MM.1S (cell line): ENCODE data around the gene CCL3.

Source experiments
- DNase-seq: peaks from one replicate; pipeline ENCODE4 v3.0.0-alpha.2; 2015
- H2AFZ ChIP-seq: fragments of 300-600 bp; sonication (generic); 2 replicates; pipeline ENCODE4 v1.6.0; 2016; ENCODE audit warnings: antibody characterized with exemption, low read length
- H3F3A ChIP-seq: fragments of 300-600 bp; sonication (generic); 2 replicates; pipeline ENCODE4 v1.6.1; 2016; ENCODE audit warnings: mild to moderate bottlenecking, antibody characterized with exemption, low read length, moderate library complexity, mixed read lengths; ENCODE audit not compliant: insufficient read depth
- H3K27ac ChIP-seq: fragments of 300-600 bp; sonication (generic); 2 replicates; pipeline ENCODE4 v1.5.1; 2016; ENCODE audit warnings: mild to moderate bottlenecking, low read length
- H3K27me3 ChIP-seq: fragments of 300-600 bp; sonication (generic); replicated peaks from 2 replicates; pipeline ENCODE4 v1.6.0; 2016; ENCODE audit warnings: low read length; ENCODE audit not compliant: insufficient read depth
- H3K36me3 ChIP-seq: fragments of 300-600 bp; sonication (generic); replicated peaks from 2 replicates; pipeline ENCODE4 v1.6.1; 2016; ENCODE audit warnings: mild to moderate bottlenecking, low read length, mixed read lengths; ENCODE audit not compliant: insufficient read depth
- H3K4me1 ChIP-seq: fragments of 300-600 bp; sonication (generic); 2 replicates; pipeline ENCODE4 v1.6.1; 2016; ENCODE audit warnings: low read length, mixed read lengths
- H3K4me2 ChIP-seq: fragments of 300-600 bp; sonication (generic); 2 replicates; pipeline ENCODE4 v1.6.0; 2016; ENCODE audit warnings: low read depth, low read length
- H3K4me3 ChIP-seq: fragments of 300-600 bp; sonication (generic); 2 replicates; pipeline ENCODE4 v1.5.1; 2016; ENCODE audit warnings: low read length, mixed read lengths
- H3K79me2 ChIP-seq: fragments of 300-600 bp; sonication (generic); 2 replicates; pipeline ENCODE4 v1.6.1; 2016; ENCODE audit warnings: mixed run types, low read length, mixed read lengths
- H3K9ac ChIP-seq: fragments of 300-600 bp; sonication (generic); 2 replicates; pipeline ENCODE4 v1.6.1; 2016; ENCODE audit warnings: low read length, mixed read lengths
- H3K9me2 ChIP-seq: fragments of 300-600 bp; sonication (generic); replicated peaks from 2 replicates; pipeline ENCODE4 v1.6.1; 2016; ENCODE audit warnings: mild to moderate bottlenecking, low read length, mixed read lengths; ENCODE audit not compliant: insufficient read depth
- H3K9me3 ChIP-seq: fragments of 300-600 bp; sonication (generic); replicated peaks from 2 replicates; pipeline ENCODE4 v1.6.1; 2016; ENCODE audit warnings: mild to moderate bottlenecking, low read length, mixed read lengths; ENCODE audit not compliant: insufficient read depth
- H4K20me1 ChIP-seq: fragments of 300-600 bp; sonication (generic); 2 replicates; pipeline ENCODE4 v1.6.1; 2016; ENCODE audit warnings: mild to moderate bottlenecking, low read length, moderate library complexity, mixed read lengths; ENCODE audit not compliant: insufficient read depth
- EZH2 ChIP-seq: fragments of 300-600 bp; sonication (generic); optimal IDR thresholded peaks from 2 replicates; pipeline ENCODE3; 2017; ENCODE audit warnings: low read depth, mild to moderate bottlenecking, antibody characterized with exemption, low read length, mixed read lengths
- EZH2phosphoT487 ChIP-seq: fragments of 300-600 bp; sonication (generic); IDR thresholded peaks from 2 replicates; pipeline ENCODE4 v1.6.1; 2018; ENCODE audit warnings: antibody characterized with exemption, low read length
- TF ChIP-seq, protein P1 (sequence below): fragments of 300-600 bp; sonication (generic); IDR thresholded peaks from 2 replicates; pipeline ENCODE4 v1.5.1; 2016; ENCODE audit warnings: antibody characterized with exemption, low read length, mixed read lengths

Gene CCL3

DNA sequence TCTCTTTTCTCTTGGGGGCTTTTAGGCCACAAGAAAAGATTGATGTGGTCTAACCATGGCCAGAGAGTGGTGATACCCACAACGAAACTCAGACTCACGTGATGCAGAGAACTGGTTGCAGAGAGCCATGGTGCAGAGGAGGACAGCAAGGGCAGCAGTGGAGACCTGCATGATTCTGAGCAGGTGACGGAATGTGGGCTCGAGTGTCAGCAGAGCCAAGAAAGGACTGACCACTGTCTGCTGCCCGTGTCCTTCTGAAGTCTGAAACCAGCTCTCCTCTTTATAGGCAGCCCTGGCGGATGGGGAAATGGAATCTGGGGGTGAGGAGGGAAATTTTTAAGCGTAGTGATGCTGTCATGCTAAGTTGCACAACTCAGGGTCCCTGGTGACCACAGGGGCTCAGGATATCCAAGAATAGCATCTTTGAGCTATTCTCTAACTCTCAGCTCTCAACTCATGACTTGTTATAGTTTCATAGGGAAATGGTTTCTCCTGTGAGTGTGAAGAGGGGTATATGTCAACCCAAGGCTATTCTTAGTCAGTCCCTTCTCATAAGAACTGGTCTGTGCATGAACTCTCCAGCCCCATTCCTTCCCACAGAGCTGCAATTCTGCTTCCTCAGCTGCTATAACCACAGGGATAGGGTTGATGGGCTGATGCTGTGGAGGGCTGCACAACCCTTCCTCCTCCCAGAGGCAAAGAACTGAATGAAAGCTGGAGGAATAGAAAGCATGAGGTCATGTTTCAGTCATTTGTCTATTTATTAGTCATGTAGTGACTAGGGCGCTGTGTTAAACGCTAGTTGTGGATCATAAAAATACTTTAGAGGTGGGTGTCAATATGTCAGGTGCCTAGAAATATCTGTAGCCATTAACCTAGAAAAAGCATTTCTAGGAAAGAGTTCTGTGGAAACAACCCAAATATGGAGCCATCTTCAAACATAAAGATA lies at the start of gene CCL3:
CCL3 (minus strand) TSS at position 256 of the 949 bp plus-strand sequence; CDS start at position 171, 85 bp downstream.
- Histone ChIP-seq H3K27ac (peak within 1 kb of the TSS; percentile 99), H3K4me3 (peak within 1 kb of the TSS; percentile 42), H3K36me3 (no peaks in the 10 kb centered on the region), H3K79me2 (no peaks in the 10 kb centered on the region), H3K9ac (peak within 1 kb of the TSS; percentile 79), H2AFZ (no peak within 1 kb of the TSS), H3K4me1 (peaks cover 64% of the 10 kb centered on the region), H4K20me1 (no peaks in the 10 kb centered on the region), H3K9me3 (no peaks in the 10 kb centered on the region), H3K9me2 (no peaks in the 10 kb centered on the region), H3K27me3 (no peaks in the 10 kb centered on the region), H3F3A (peaks cover 71% of the 10 kb centered on the region), H3K4me2 (peak within 1 kb of the TSS; percentile 73)
- DNase-seq: peak; percentile 94
- no peak for TF ChIP-seq EZH2phosphoT487
- TF ChIP-seq, protein P1, sequence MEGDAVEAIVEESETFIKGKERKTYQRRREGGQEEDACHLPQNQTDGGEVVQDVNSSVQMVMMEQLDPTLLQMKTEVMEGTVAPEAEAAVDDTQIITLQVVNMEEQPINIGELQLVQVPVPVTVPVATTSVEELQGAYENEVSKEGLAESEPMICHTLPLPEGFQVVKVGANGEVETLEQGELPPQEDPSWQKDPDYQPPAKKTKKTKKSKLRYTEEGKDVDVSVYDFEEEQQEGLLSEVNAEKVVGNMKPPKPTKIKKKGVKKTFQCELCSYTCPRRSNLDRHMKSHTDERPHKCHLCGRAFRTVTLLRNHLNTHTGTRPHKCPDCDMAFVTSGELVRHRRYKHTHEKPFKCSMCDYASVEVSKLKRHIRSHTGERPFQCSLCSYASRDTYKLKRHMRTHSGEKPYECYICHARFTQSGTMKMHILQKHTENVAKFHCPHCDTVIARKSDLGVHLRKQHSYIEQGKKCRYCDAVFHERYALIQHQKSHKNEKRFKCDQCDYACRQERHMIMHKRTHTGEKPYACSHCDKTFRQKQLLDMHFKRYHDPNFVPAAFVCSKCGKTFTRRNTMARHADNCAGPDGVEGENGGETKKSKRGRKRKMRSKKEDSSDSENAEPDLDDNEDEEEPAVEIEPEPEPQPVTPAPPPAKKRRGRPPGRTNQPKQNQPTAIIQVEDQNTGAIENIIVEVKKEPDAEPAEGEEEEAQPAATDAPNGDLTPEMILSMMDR: no peak
- TF ChIP-seq EZH2: no peak

DNA sequence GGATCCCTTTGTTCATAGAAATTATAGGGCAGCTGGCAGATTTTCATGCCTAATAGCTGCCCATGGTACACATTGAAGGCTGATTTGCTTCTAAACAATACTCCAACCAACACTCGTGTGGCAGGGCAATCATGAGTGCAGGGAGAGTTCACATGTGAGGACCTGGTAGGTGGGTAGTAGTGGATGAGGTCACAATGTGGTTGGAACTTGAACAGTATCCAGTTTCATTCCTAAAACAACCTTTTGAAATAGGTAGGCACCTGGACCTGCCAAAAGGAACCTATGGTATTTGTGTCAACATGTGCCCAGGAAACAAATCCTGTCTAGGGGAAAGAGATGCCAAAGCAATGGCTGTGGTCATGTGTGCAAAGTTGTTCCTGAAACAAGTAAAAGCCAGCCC lies 46.5 kb upstream of the CCL3 start:
- Histone ChIP-seq H3K4me3 (no peak overlapping the region), H3K79me2 (no peaks in the 10 kb centered on the region), H3K27ac (no peak overlapping the region), H3K36me3 (no peaks in the 10 kb centered on the region), H2AFZ (no peak overlapping the region), H4K20me1 (no peaks in the 10 kb centered on the region), H3F3A (no peaks in the 10 kb centered on the region), H3K4me1 (peaks cover 17% of the 10 kb centered on the region), H3K9me2 (no peaks in the 10 kb centered on the region), H3K4me2 (no peak overlapping the region), H3K27me3 (no peaks in the 10 kb centered on the region), H3K9ac (no peak overlapping the region), H3K9me3 (no peaks in the 10 kb centered on the region)
- DNase-seq: no peak
- no peak for TF ChIP-seq EZH2
- TF ChIP-seq, protein P1: no peak
- no peak for TF ChIP-seq EZH2phosphoT487

DNA sequence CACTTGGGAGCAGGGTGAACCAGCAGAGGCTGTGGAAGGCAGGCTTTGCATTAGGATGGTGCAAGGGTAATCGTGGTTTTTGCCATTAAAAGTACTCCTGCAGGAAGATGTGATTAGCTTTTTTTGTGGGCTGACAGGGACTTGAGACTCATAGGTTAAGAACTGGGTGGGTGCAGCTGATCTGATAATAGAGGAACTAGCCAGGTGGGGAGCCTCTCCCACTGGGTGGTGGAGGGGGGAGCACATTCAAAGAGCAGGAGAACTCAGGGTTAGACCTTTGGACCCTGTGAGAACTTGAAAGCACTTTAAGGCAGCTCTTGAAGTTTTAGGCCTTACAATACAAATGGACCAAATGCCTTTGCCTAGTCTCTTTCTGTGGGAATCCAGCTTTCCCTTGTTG lies 46.1 kb upstream of the CCL3 start:
- H3K27me3 ChIP-seq: no peaks in the 10 kb centered on the region
- H3K9me3 ChIP-seq: no peaks in the 10 kb centered on the region
- no peak for DNase-seq
- H3K9ac ChIP-seq: no peak overlapping the region
- no peak overlapping the region for H2AFZ ChIP-seq
- H4K20me1 ChIP-seq: no peaks in the 10 kb centered on the region
- no peaks in the 10 kb centered on the region for H3K36me3 ChIP-seq
- H3K4me1 ChIP-seq: peaks cover 17% of the 10 kb centered on the region
- H3K9me2 ChIP-seq: no peaks in the 10 kb centered on the region
- no peak overlapping the region for H3K4me2 ChIP-seq
- H3K4me3 ChIP-seq: no peak overlapping the region
- H3K79me2 ChIP-seq: no peaks in the 10 kb centered on the region
- no peaks in the 10 kb centered on the region for H3F3A ChIP-seq
- no peak for TF ChIP-seq EZH2
- H3K27ac ChIP-seq: no peak overlapping the region

DNA sequence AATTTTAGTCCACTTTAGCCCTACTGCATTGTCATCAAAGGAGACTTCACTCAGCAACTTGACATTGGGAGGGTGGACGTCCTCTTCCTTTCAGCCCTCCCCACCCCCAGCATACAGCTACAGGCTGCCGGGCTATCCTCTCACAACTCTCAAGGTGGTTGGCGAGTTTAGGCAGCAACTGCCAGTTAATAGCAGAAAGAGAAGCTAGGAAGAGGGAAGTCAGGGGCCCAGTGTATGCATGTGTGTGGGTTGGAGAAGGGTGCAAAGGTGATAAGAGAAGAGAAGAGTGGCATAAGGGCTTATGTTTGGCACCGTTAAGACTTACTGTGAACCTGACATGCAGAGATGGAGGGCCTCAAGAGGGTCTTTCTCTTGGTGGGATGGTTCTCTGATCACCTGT lies 45.5 kb upstream of the CCL3 start:
- Histone ChIP-seq H3K9me3 (no peaks in the 10 kb centered on the region), H3K9ac (no peak overlapping the region), H3K36me3 (no peaks in the 10 kb centered on the region), H3K4me2 (no peak overlapping the region), H3K27me3 (no peaks in the 10 kb centered on the region), H4K20me1 (no peaks in the 10 kb centered on the region), H3K9me2 (no peaks in the 10 kb centered on the region), H3K4me3 (no peak overlapping the region), H3K4me1 (peaks cover 17% of the 10 kb centered on the region), H3F3A (no peaks in the 10 kb centered on the region), H2AFZ (no peak overlapping the region), H3K79me2 (no peaks in the 10 kb centered on the region), H3K27ac (no peak overlapping the region)
- TF ChIP-seq EZH2 (no peak), EZH2phosphoT487 (no peak)
- TF ChIP-seq, protein P1: no peak
- DNase-seq: no peak
